Parathyroid adenoma (tissue), 2 donors: ENCODE results near the gene HTATIP2.

ENCODE experiments used
- H2AFZ ChIP-seq: fragments of 300-600 bp; sonication (generic); one replicate; pipeline ENCODE4 v1.7.0; 2017; ENCODE audit warnings: antibody characterized with exemption, mild to moderate bottlenecking
- H3K27ac ChIP-seq: fragments of 300-600 bp; sonication (generic); one replicate; pipeline ENCODE4 v1.7.0; 2017
- H3K27me3 ChIP-seq: fragments of 300-600 bp; sonication (generic); one replicate; pipeline ENCODE4 v1.7.0; 2017; ENCODE audit warnings: low read length; ENCODE audit not compliant: control insufficient read depth, insufficient read depth
- H3K36me3 ChIP-seq: fragments of 300-600 bp; sonication (generic); one replicate; pipeline ENCODE4 v1.7.0; 2017; ENCODE audit warnings: low read length; ENCODE audit not compliant: control insufficient read depth, insufficient read depth
- H3K4me1 ChIP-seq: fragments of 300-600 bp; sonication (generic); one replicate; pipeline ENCODE4 v1.7.0; 2017; ENCODE audit warnings: control low read depth
- H3K4me2 ChIP-seq: fragments of 300-600 bp; sonication (generic); one replicate; pipeline ENCODE4 v1.7.0; 2017; ENCODE audit warnings: low read length
- H3K4me3 ChIP-seq: fragments of 300-600 bp; sonication (generic); one replicate; pipeline ENCODE4 v1.7.0; 2017; ENCODE audit warnings: low read depth, low read length
- H3K79me2 ChIP-seq: fragments of 300-600 bp; sonication (generic); one replicate; pipeline ENCODE4 v1.7.0; 2017; ENCODE audit warnings: control low read depth
- H3K9ac ChIP-seq: fragments of 300-600 bp; sonication (generic); one replicate; pipeline ENCODE4 v1.7.0; 2017; ENCODE audit warnings: mild to moderate bottlenecking
- H3K9me3 ChIP-seq: fragments of 300-600 bp; sonication (generic); one replicate; pipeline ENCODE4 v1.7.0; 2017; ENCODE audit warnings: low read length; ENCODE audit not compliant: control insufficient read depth
- TF ChIP-seq, protein P1 (sequence below): fragments of 300-600 bp; sonication (generic); IDR thresholded peaks from one replicate; pipeline ENCODE4 v1.7.0; 2017; ENCODE audit warnings: antibody characterized with exemption, mild to moderate bottlenecking
- donor health status: primary hyperparathyroidism.

HTATIP2 gene

DNA sequence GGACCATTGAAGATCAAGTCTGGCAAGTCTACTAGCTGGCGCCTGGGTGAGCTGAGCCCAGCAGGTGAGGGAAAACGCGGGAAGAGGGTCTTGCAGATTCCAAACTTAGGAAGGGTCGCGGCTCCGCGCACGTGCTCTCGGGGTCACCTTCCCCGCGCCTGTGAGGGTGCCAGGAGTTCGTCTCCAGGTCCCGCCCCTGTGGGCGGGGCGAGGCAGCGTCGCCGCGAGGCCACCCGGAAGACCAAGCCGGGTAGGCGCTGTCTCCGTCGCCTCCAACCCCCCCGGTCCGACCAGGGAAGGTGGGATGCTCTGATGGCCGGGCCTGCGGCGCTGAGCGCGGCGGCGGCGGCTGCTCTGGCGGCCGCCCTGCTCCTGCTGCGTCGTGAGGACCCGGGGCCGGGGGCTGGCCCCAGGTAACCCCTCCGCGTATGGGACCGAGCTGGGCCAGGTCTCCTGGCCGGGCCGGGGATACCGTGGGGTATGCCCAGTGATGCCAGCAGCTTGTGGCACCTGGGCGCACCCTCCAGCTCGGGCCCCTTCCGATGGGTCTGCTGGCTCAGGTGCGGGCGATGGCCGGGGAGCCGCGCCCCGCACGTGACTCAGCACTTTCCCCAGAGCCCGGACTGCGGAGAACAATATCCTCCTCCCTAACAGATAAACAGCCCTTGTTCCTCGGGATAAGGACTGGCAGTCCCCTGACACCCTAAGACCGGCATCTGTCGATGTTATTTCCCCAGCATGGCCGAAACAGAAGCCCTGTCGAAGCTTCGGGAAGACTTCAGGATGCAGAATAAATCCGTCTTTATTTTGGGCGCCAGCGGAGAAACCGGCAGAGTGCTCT lies at the start of gene HTATIP2:
Gene HTATIP2, plus strand, starts transcription at position 215 of the 841 bp plus-strand sequence. Its CDS starts 524 bp downstream, at position 739.
- H3K79me2 ChIP-seq: no peaks in the 10 kb centered on the region
- H3K4me1 ChIP-seq: no peaks in the 10 kb centered on the region
- H3K4me3 ChIP-seq: peak within 1 kb of the TSS; percentile 65
- H3K27me3 ChIP-seq: no peaks in the 10 kb centered on the region
- TF ChIP-seq, protein P1, sequence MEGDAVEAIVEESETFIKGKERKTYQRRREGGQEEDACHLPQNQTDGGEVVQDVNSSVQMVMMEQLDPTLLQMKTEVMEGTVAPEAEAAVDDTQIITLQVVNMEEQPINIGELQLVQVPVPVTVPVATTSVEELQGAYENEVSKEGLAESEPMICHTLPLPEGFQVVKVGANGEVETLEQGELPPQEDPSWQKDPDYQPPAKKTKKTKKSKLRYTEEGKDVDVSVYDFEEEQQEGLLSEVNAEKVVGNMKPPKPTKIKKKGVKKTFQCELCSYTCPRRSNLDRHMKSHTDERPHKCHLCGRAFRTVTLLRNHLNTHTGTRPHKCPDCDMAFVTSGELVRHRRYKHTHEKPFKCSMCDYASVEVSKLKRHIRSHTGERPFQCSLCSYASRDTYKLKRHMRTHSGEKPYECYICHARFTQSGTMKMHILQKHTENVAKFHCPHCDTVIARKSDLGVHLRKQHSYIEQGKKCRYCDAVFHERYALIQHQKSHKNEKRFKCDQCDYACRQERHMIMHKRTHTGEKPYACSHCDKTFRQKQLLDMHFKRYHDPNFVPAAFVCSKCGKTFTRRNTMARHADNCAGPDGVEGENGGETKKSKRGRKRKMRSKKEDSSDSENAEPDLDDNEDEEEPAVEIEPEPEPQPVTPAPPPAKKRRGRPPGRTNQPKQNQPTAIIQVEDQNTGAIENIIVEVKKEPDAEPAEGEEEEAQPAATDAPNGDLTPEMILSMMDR: no peak
- peak within 1 kb of the TSS; percentile 43 for H3K9ac ChIP-seq
- no peak within 1 kb of the TSS for H3K27ac ChIP-seq
- H3K4me2 ChIP-seq: peak within 1 kb of the TSS; percentile 70
- H3K9me3 ChIP-seq: no peaks in the 10 kb centered on the region
- peak within 1 kb of the TSS; percentile 93 for H2AFZ ChIP-seq
- H3K36me3 ChIP-seq: no peaks in the 10 kb centered on the region

DNA sequence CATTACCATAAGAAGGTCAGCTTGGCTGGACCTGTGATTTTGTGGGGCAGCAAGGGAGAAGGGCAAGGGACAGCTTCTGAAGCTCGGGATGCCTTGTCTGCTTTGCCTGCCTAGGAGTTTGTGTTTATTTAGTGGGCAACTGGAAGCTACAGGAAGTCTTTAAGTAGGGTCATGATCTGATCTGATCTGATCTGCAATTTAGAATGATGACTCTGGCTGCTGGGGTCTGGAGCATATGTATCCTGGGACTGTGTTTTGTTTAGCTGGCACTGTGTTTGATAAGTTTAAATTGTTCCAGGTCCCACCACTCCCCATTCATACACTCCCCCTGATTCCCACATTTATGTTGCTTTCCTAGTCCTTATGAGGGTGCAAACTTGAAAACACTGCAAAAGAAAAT lies 47.7 kb upstream of the HTATIP2 start:
- Histone ChIP-seq H3K4me1 (no peaks in the 10 kb centered on the region), H3K4me2 (no peak overlapping the region), H3K9me3 (no peaks in the 10 kb centered on the region), H3K27me3 (no peaks in the 10 kb centered on the region), H3K79me2 (no peaks in the 10 kb centered on the region), H3K27ac (no peak overlapping the region), H2AFZ (no peak overlapping the region), H3K36me3 (no peaks in the 10 kb centered on the region), H3K4me3 (no peak overlapping the region), H3K9ac (no peak overlapping the region)
- TF ChIP-seq, protein P1: no peak

DNA sequence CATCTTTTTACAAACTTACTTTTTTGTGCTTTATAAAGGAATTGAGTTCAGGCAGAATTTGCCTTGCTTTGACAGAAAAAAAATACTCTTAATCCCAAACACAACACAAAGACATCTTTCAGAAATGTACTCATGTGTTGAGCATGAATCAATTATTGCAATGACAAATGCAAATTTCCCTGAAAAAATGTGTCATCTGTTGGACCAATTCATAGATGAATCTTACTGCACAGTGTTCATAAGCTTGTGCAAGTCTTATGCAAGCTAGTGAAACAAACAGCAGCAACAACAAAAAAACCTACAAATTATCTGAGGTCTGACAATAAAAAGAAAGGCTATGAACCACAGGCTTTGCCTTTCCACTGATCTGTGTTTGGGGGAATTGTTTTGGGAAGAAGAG lies 42.3 kb upstream of the HTATIP2 start:
- Histone ChIP-seq H3K27me3 (no peaks in the 10 kb centered on the region), H3K9ac (no peak overlapping the region), H3K4me2 (no peak overlapping the region), H3K9me3 (no peaks in the 10 kb centered on the region), H3K4me1 (no peaks in the 10 kb centered on the region), H3K79me2 (no peaks in the 10 kb centered on the region), H3K4me3 (no peak overlapping the region), H3K27ac (no peak overlapping the region), H3K36me3 (no peaks in the 10 kb centered on the region), H2AFZ (no peak overlapping the region)
- TF ChIP-seq, protein P1: no peak

DNA sequence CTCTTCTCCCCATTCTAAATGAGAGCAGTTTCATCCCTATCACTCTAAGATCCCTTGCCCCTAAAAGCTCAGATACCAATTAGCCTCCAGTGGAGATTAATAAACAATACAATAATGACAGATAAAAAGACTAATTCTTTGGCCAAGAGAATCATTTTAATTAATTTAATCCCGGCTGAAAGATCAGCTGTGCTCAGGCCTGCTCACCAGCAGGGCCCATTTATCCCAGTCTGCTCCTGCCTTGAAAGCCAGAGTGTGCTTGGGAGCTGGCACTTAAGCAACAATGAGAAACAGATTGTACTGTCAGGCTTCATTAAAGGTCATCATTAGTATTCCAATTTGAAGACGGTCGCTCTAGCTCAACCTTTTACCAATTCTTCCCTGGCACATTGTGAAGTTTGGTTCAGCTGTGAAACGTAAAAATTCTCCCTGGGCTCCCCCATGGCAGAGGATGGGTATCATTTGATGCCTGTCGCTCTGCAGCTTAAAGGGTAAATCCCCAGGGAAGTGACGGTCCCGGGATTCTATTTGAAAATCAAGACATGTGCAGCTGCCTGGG lies 36.1 kb upstream of the HTATIP2 start:
- no peak overlapping the region for H3K9ac ChIP-seq

More for the DNA sequence above, 36.1 kb upstream of the HTATIP2 start:
- Histone ChIP-seq H3K9me3 (no peaks in the 10 kb centered on the region), H3K79me2 (no peaks in the 10 kb centered on the region), H3K27ac (no peak overlapping the region), H2AFZ (no peak overlapping the region), H3K4me2 (no peak overlapping the region), H3K27me3 (no peaks in the 10 kb centered on the region), H3K4me1 (no peaks in the 10 kb centered on the region), H3K36me3 (no peaks in the 10 kb centered on the region), H3K4me3 (no peak overlapping the region)
- TF ChIP-seq, protein P1: no peak
